ENCODE measurements around the gene GABRG3.

Gene GABRG3

GRCh38 chr15:27398631-27399161 lies 427.7 kb downstream of the GABRG3 start:
- no peak overlapping the region for H3K4me3 ChIP-seq (ENCODE audit: low read depth, low read length)

- H3K4me3 ChIP-seq (ENCODE audit: low read depth, low read length): no peak overlapping the region
Measured at GRCh38 chr15:27399241-27399640, 428.3 kb downstream of the GABRG3 start.

- no peak overlapping the region for H3K4me3 ChIP-seq (ENCODE audit: low read depth, low read length)
Measured at GRCh38 chr15:27401471-27401870, 430.5 kb downstream of the GABRG3 start.

GRCh38 chr15:27408428-27408827 lies 437.4 kb downstream of the GABRG3 start:
- no peak overlapping the region for H3K4me3 ChIP-seq (ENCODE audit: low read depth, low read length)

GRCh38 chr15:27410996-27411605 lies 440.1 kb downstream of the GABRG3 start:
- H3K4me3 ChIP-seq (ENCODE audit: low read depth, low read length): no peak overlapping the region

- H3K4me3 ChIP-seq (ENCODE audit: low read depth, low read length): no peak overlapping the region
Measured at GRCh38 chr15:27412415-27412814, 441.4 kb downstream of the GABRG3 start.

- no peak overlapping the region for H3K4me3 ChIP-seq (ENCODE audit: low read depth, low read length)
Measured at GRCh38 chr15:27414168-27414870, 443.3 kb downstream of the GABRG3 start.

GRCh38 chr15:27418726-27419125 lies 447.7 kb downstream of the GABRG3 start:
- no peak overlapping the region for H3K4me3 ChIP-seq (ENCODE audit: low read depth, low read length)

GRCh38 chr15:27422997-27423396 lies 452.0 kb downstream of the GABRG3 start:
- no peak overlapping the region for H3K4me3 ChIP-seq (ENCODE audit: low read depth, low read length)

- H3K4me3 ChIP-seq (ENCODE audit: low read depth, low read length): no peak overlapping the region
Measured at GRCh38 chr15:27426805-27427204, 455.8 kb downstream of the GABRG3 start.

GRCh38 chr15:27427276-27427675 lies 456.3 kb downstream of the GABRG3 start:
- H3K4me3 ChIP-seq (ENCODE audit: low read depth, low read length): no peak overlapping the region

- H3K4me3 ChIP-seq (ENCODE audit: low read depth, low read length): no peak overlapping the region
Measured at GRCh38 chr15:27428151-27428550, 457.2 kb downstream of the GABRG3 start.

GRCh38 chr15:27429577-27429976 lies 458.6 kb downstream of the GABRG3 start:
- no peak overlapping the region for H3K4me3 ChIP-seq (ENCODE audit: low read depth, low read length)

- H3K4me3 ChIP-seq (ENCODE audit: low read depth, low read length): no peak overlapping the region
Measured at GRCh38 chr15:27433604-27434003, 462.6 kb downstream of the GABRG3 start.

GRCh38 chr15:27438403-27439375 lies 467.7 kb downstream of the GABRG3 start:
- no peak overlapping the region for H3K4me3 ChIP-seq (ENCODE audit: low read depth, low read length)

- no peak overlapping the region for H3K4me3 ChIP-seq (ENCODE audit: low read depth, low read length)
Measured at GRCh38 chr15:27441120-27441519, 470.1 kb downstream of the GABRG3 start.

- H3K4me3 ChIP-seq (ENCODE audit: low read depth, low read length): no peak overlapping the region
Measured at GRCh38 chr15:27448234-27448633, 477.3 kb downstream of the GABRG3 start.

- H3K4me3 ChIP-seq (ENCODE audit: low read depth, low read length): no peak overlapping the region
Measured at GRCh38 chr15:27448986-27449385, 478.0 kb downstream of the GABRG3 start.

- no peak overlapping the region for H3K4me3 ChIP-seq (ENCODE audit: low read depth, low read length)
Measured at GRCh38 chr15:27449941-27450340, 479.0 kb downstream of the GABRG3 start.

- H3K4me3 ChIP-seq (ENCODE audit: low read depth, low read length): no peak overlapping the region
Measured at GRCh38 chr15:27454281-27455075, 483.5 kb downstream of the GABRG3 start.
